K562 (cell line): ENCODE results near the gene UAP1. TPM values are rescaled to one million over a fixed set of nuclear protein-coding genes. Genes with fewer than 3 reads are reported as not detected.
A peak's percentile ranks its signal among the peaks of the same experiment; 100 is the strongest.

Source experiments
- ARHGAP35 ChIP-seq: fragments of 450-650 bp; IDR thresholded peaks from 2 replicates; pipeline ENCODE4 v1.6.1; 2018; ENCODE audit not compliant: partially characterized antibody
- CAMTA2 ChIP-seq: fragments of 250-450 bp; sonication (Bioruptor Pico); conservative IDR thresholded peaks from 2 replicates; pipeline ENCODE4 v1.5.1; 2022
- CBX8 ChIP-seq: fragments of 200-600 bp; sonication (generic); IDR thresholded peaks from 2 replicates; pipeline ENCODE4 v1.6.1; 2012; ENCODE audit warnings: borderline replicate concordance, mixed run types, low read depth, mild to moderate bottlenecking, moderate library complexity, mixed read lengths, low read length, control low read depth, inconsistent platforms; ENCODE audit not compliant: poor library complexity, severe bottlenecking; ENCODE audit errors: extremely low read depth
- DEAF1 ChIP-seq: fragments of 450-650 bp; formaldehyde crosslinking; IDR thresholded peaks from 2 replicates; pipeline ENCODE4 v1.4.0; 2020; ENCODE audit warnings: mild to moderate bottlenecking, moderate library complexity
- ELF4 ChIP-seq: fragments of 450-650 bp; formaldehyde crosslinking; IDR thresholded peaks from 2 replicates; pipeline ENCODE4 v1.4.0; 2022; ENCODE audit warnings: missing genetic modification characterization
- FOXP1 ChIP-seq: sonication (generic); formaldehyde crosslinking; IDR thresholded peaks from 2 replicates; pipeline ENCODE4 v1.8.0; 2022; ENCODE audit warnings: mild to moderate bottlenecking, missing genetic modification reagents
- FOXP4 ChIP-seq: sonication (generic); formaldehyde crosslinking; IDR thresholded peaks from 2 replicates; pipeline ENCODE4 v1.8.0; 2022; ENCODE audit warnings: mild to moderate bottlenecking, missing genetic modification reagents, borderline replicate concordance
- HMGXB4 ChIP-seq: sonication (generic); formaldehyde crosslinking; IDR thresholded peaks from 2 replicates; pipeline ENCODE4 v1.8.1; 2023; ENCODE audit warnings: mild to moderate bottlenecking, missing genetic modification reagents
- NCOR1 ChIP-seq: fragments of 450-650 bp; IDR thresholded peaks from 2 replicates; pipeline ENCODE4 v1.6.1; 2016; ENCODE audit warnings: mild to moderate bottlenecking, moderate library complexity
- NONO ChIP-seq, 2 experiments: fragments of 200-400 bp in 1 of 2; fragments of 450-650 bp in 1 of 2; formaldehyde crosslinking in 1 of 2; IDR thresholded peaks; 2 replicates each; pipeline ENCODE4 v1.6.1; 2017; ENCODE audit warnings: low read depth in 2 of 2, mild to moderate bottlenecking in 2 of 2, moderate library complexity in 2 of 2, low read length in 1 of 2
- PURB ChIP-seq: sonication (generic); formaldehyde crosslinking; IDR thresholded peaks from 2 replicates; pipeline ENCODE4 v1.9.0; 2021; ENCODE audit warnings: low read depth, mild to moderate bottlenecking, missing genetic modification reagents
- RBM22 ChIP-seq: fragments of 200-400 bp; formaldehyde crosslinking; IDR thresholded peaks from 2 replicates; pipeline ENCODE4 v1.6.1; 2018; ENCODE audit warnings: low read length, low read depth; ENCODE audit not compliant: poor library complexity, severe bottlenecking
- SAFB ChIP-seq: fragments of 200-400 bp; formaldehyde crosslinking; IDR thresholded peaks from 2 replicates; pipeline ENCODE4 v1.6.1; 2017; ENCODE audit warnings: low read depth, low read length, borderline replicate concordance
- SMAD4 ChIP-seq: fragments of 250-450 bp; sonication (Bioruptor Pico); conservative IDR thresholded peaks from 2 replicates; pipeline ENCODE4 v1.8.0; 2021; ENCODE audit warnings: inconsistent platforms, mild to moderate bottlenecking, moderate library complexity
- TEAD1 ChIP-seq, 2 experiments: fragments of 450-650 bp in 1 of 2; sonication (generic) in 1 of 2; formaldehyde crosslinking; IDR thresholded peaks; 2 replicates each; pipeline versions ENCODE4 v1.4.0 to v1.8.0; 2020 to 2022; ENCODE audit warnings: mild to moderate bottlenecking in 2 of 2, missing genetic modification reagents in 1 of 2
- VEZF1 ChIP-seq: fragments of 200-800 bp; sonication (Bioruptor generic); IDR thresholded peaks from 2 replicates; pipeline ENCODE4 v1.6.1; 2017; ENCODE audit warnings: missing genetic modification characterization, missing compliant biosample characterization
- ZBTB7A ChIP-seq: IDR thresholded peaks from 2 replicates; pipeline ENCODE4 v1.6.1; 2011; ENCODE audit warnings: low read depth, mild to moderate bottlenecking, low read length, moderate library complexity, borderline replicate concordance; ENCODE audit not compliant: control insufficient read depth
- ZNF41 ChIP-seq: fragments of 250-450 bp; sonication (Bioruptor Pico); conservative IDR thresholded peaks from 2 replicates; pipeline ENCODE4 v1.4.0; 2020; ENCODE audit warnings: mild to moderate bottlenecking
- ZNF717 ChIP-seq: fragments of 250-450 bp; sonication (Bioruptor Pico); IDR thresholded peaks from 2 replicates; pipeline ENCODE4 v1.5.0; 2021
- polyA plus RNA-seq, 8 experiments: library from polyadenylated mRNA; depleted of rRNA in 4 of 8; stranded (reverse) in 5 of 8; unstranded in 3 of 8; fragments of >200 nt; fragmentation: Nextera tagmentation in 2 of 8; fragmentation: Illumina TruSeq in 1 of 8; extraction: Ambion mirVana in 2 of 8; extraction: Trizol in 1 of 8; gene quantifications; 2 replicates each; pipeline versions ENCODE4 v1.2.1 to v1.2.3, GENCODE V29; 2011 to 2014; ENCODE audit warnings: inconsistent platforms in 1 of 8, missing spikeins in 1 of 8
- total RNA-seq, 7 experiments: library from RNA; depleted of rRNA in 6 of 7; stranded (reverse); fragments of >200 nt in 6 of 7; fragmentation: Illumina TruSeq in 2 of 7; extraction: Trizol in 2 of 7; gene quantifications; 2 replicates each; pipeline versions ENCODE4 v1.2.1 to v1.2.3, GENCODE V29; 2011 to 2021; ENCODE audit warnings: low replicate concordance in 1 of 7

The UAP1 gene
- total and polyA plus RNA-seq, 9 of the 15 experiments (the other 6 are each of a cell fraction or from before 2014, with no cell fraction given): 182 to 317 (median 213) TPM

GRCh38 chr1:162561616-162562469, at the start of gene UAP1 (continued):
- TF ChIP-seq ZNF41 (CRISPR knock-in tag): no peak
- TF ChIP-seq RBM22: peak; percentile 95
- peak; percentile 77; the same call in 1 of the 2 replicates for TF ChIP-seq ZBTB7A
- TF ChIP-seq VEZF1 (CRISPR knock-in tag): peak; percentile 99
- TF ChIP-seq FOXP1: peak; percentile 97
- TF ChIP-seq HMGXB4 (CRISPR knock-in tag): peak; percentile 70
- TF ChIP-seq TEAD1 (CRISPR knock-in tag; IDR thresholded peaks at IDR 0.05): peak in 1 of 2 experiments; percentile 85; a peak in 2 of 4 replicates
- TF ChIP-seq NCOR1: peak; percentile 49
- TF ChIP-seq DEAF1 (CRISPR knock-in tag): 0 out of 2 replicates have a peak, but pooled peaks have one; percentile 1
- TF ChIP-seq NONO (IDR thresholded peaks at IDR 0.05; ENCODE audit: low read depth in 2 of 2, low read length in 1 of 2): peak; percentile 83 to 100
- no peak for TF ChIP-seq PURB
- peak; percentile 31; the same call in 1 of the 2 replicates for TF ChIP-seq ZNF717
- TF ChIP-seq SAFB: peak; percentile 71; the same call in 1 of the 2 replicates
- no peak for TF ChIP-seq CBX8
- 0 out of 2 replicates have a peak, but pooled peaks have one; percentile 78 for TF ChIP-seq CAMTA2 (CRISPR knock-in tag)
- no peak for TF ChIP-seq ELF4 (CRISPR knock-in tag)
- no peak for TF ChIP-seq ARHGAP35
- peak; percentile 89 for TF ChIP-seq FOXP4 (CRISPR knock-in tag)
- peak; percentile 84 for TF ChIP-seq SMAD4 (CRISPR knock-in tag)
